Thoracic aorta (tissue), 2 donors: Measurements from ENCODE around the gene VKORC1. TPM values are rescaled to one million over a fixed set of nuclear protein-coding genes. Genes with fewer than 3 reads are reported as not detected.

Experiments
- ATAC-seq: fragments of 150-250 bp; one replicate; pipeline ENCODE4 v1.8.0; 2017; ENCODE audit warnings: low read depth; ENCODE audit not compliant: insufficient number of reproducible peaks, low FRiP score
- DNase-seq: peaks from one replicate; pipeline ENCODE4 v3.0.0-alpha.2; 2020; ENCODE audit warnings: low spot score
- H3K27ac ChIP-seq, 2 donors: fragments of 200-600 bp; sonication (generic); 1 replicate in 1 of 2; 2 replicates in 1 of 2; pipeline ENCODE4 v1.5.1; 2016; ENCODE audit warnings: mild to moderate bottlenecking in 2 of 2, moderate library complexity in 2 of 2
- H3K27me3 ChIP-seq: fragments of 200-600 bp; sonication (generic); replicated peaks from 2 replicates; pipeline ENCODE4 v1.6.0; 2016; ENCODE audit warnings: mild to moderate bottlenecking; ENCODE audit not compliant: insufficient read depth
- H3K36me3 ChIP-seq: fragments of 200-600 bp; sonication (generic); one replicate; pipeline ENCODE4 v1.5.1; 2016
- H3K4me1 ChIP-seq, 2 donors: fragments of 200-600 bp; sonication (generic); 1 replicate in 1 of 2; 2 replicates in 1 of 2; pipeline versions ENCODE4 v1.5.1 to v1.6.0; 2016; ENCODE audit warnings: low read depth in 2 of 2, mild to moderate bottlenecking in 1 of 2; ENCODE audit not compliant: control insufficient read depth in 1 of 2
- H3K4me3 ChIP-seq: fragments of 200-600 bp; sonication (generic); 2 replicates; pipeline ENCODE4 v1.5.1; 2016; ENCODE audit warnings: mild to moderate bottlenecking
- H3K9me3 ChIP-seq: fragments of 200-600 bp; sonication (generic); 2 replicates; pipeline ENCODE4 v1.5.1; 2016
- CTCF ChIP-seq: fragments of 200-600 bp; sonication (generic); IDR thresholded peaks from one replicate; pipeline ENCODE4 v1.5.1; 2019; ENCODE audit warnings: antibody characterized with exemption
- total RNA-seq, 2 donors: library from RNA; depleted of rRNA; stranded (reverse); fragments of >200 nt; gene quantifications; one replicate each; pipeline versions ENCODE4 v1.1.0 to v1.2.3, GENCODE V29; 2016

VKORC1 gene
- total RNA-seq, 2 donors from 2014 or later: 88.7 to 187 TPM

DNA sequence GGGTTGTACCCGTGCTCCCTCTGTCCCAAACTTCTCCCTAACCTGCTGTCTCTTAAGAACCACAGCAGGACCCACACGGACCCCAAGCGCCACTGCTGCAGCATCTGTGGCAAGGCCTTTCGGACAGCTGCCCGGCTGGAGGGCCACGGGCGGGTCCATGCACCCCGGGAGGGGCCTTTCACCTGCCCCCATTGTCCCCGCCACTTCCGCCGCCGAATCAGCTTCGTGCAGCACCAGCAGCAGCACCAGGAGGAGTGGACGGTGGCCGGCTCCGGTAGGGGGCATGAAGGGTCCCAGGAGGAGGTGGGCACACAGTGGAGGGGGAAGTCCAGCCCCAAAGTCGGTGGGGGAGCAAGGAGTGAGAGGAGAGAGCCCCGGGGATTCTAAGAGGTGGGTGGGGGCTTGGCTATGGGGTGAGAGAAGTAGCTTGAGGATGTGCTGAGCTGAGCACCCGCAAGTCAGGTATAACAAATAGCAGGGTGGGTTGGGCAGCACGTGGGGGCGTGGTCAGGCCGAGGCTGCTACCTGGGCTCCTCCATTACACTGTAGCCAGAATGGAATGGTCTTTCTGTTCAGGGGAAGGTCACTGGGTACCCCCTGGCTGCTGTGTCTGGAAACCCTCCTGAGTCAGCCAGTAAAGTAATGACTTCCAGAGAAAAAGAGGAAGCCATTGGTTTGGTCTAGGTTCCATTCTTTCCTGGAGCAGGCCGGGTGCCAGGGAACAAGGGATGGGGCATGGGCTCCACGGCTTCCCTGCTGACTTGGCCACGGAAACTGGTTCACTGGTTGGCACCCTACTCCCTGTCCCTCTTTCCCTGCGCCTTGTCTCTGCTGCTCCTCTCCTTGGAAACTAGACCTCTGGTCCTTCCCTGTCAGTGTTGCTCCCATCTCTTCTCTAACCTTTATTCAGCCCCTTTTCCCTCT, 12.9 kb downstream of the VKORC1 start:
- Histone ChIP-seq H3K27me3 (no peaks in the 10 kb centered on the region), H3K9me3 (no peaks in the 10 kb centered on the region), H3K4me1 (peaks cover 0 to 7% of the 10 kb centered on the region in 2 donors), H3K27ac (no peak overlapping the region), H3K4me3 (no peak overlapping the region), H3K36me3 (peaks cover 57% of the 10 kb centered on the region)
- DNase-seq: no peak
- TF ChIP-seq CTCF: no peak
- ATAC-seq: no peak

DNA sequence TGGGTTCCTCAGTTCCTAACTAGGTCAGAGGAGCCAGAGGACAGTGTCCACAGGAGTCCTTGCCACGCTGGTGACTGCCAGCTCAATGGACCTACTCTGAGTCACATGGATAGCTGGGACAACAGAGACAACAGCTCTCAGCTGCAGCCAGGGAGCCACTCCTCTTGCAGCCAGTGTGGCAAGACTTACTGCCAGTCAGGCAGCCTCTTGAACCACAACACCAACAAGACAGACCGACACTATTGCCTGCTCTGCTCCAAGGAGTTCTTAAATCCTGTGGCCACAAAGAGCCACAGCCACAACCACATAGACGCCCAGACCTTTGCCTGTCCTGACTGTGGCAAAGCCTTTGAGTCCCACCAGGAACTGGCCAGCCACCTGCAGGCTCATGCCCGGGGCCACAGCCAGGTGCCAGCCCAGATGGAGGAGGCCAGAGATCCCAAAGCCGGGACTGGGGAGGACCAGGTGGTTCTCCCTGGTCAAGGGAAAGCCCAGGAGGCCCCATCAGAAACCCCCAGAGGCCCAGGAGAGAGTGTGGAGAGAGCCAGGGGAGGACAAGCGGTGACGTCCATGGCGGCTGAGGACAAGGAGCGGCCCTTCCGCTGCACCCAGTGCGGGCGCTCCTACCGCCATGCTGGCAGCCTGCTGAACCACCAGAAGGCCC, 13.7 kb downstream of the VKORC1 start:
- Histone ChIP-seq H3K4me1 (peaks cover 0 to 8% of the 10 kb centered on the region in 2 donors), H3K4me3 (no peak overlapping the region), H3K27ac (no peak overlapping the region), H3K27me3 (no peaks in the 10 kb centered on the region), H3K36me3 (peaks cover 62% of the 10 kb centered on the region), H3K9me3 (no peaks in the 10 kb centered on the region)
- DNase-seq (no peak), ATAC-seq (no peak)
- TF ChIP-seq CTCF: no peak

- Histone ChIP-seq H3K4me3 (no peak overlapping the region), H3K4me1 (peaks cover 2 to 15% of the 10 kb centered on the region in 2 donors), H3K27ac (no peak overlapping the region), H3K36me3 (peaks cover 62% of the 10 kb centered on the region), H3K9me3 (no peaks in the 10 kb centered on the region), H3K27me3 (no peaks in the 10 kb centered on the region)
- no peak for ATAC-seq
- TF ChIP-seq CTCF: no peak
- DNase-seq: no peak
Observed at GRCh38 chr16:31080035-31080629, 14.5 kb downstream of the VKORC1 start.

DNA sequence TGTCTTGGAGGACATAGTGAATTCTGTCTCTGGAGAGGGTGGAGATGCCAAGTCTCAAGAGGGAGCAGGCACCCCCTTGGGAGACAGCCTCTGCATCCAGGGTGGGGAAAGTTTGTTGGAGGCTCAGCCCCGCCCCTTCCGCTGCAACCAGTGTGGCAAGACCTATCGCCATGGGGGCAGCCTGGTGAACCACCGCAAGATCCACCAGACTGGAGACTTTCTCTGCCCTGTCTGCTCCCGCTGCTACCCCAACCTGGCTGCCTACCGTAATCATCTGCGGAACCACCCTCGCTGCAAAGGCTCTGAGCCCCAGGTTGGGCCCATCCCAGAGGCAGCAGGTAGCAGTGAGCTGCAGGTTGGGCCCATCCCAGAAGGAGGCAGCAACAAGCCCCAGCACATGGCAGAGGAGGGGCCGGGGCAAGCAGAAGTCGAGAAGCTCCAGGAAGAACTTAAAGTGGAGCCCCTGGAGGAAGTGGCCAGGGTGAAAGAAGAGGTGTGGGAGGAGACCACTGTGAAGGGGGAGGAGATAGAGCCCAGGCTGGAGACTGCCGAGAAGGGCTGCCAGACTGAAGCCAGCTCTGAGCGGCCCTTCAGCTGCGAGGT, 15.2 kb downstream of the VKORC1 start:
- ATAC-seq: no peak
- Histone ChIP-seq H3K9me3 (no peaks in the 10 kb centered on the region), H3K36me3 (peaks cover 62% of the 10 kb centered on the region), H3K4me1 (peaks cover 2 to 20% of the 10 kb centered on the region in 2 donors), H3K27ac (no peak overlapping the region), H3K27me3 (no peaks in the 10 kb centered on the region), H3K4me3 (no peak overlapping the region)
- no peak for TF ChIP-seq CTCF
- DNase-seq: no peak
